MM.1S (cell line): ENCODE measurements around the gene ULK1.

Experiments
- DNase-seq: peaks from one replicate; pipeline ENCODE4 v3.0.0-alpha.2; 2015
- H2AFZ ChIP-seq: fragments of 300-600 bp; sonication (generic); 2 replicates; pipeline ENCODE4 v1.6.0; 2016; ENCODE audit warnings: antibody characterized with exemption, low read length
- H3F3A ChIP-seq: fragments of 300-600 bp; sonication (generic); 2 replicates; pipeline ENCODE4 v1.6.1; 2016; ENCODE audit warnings: mild to moderate bottlenecking, antibody characterized with exemption, low read length, moderate library complexity, mixed read lengths; ENCODE audit not compliant: insufficient read depth
- H3K27ac ChIP-seq: fragments of 300-600 bp; sonication (generic); 2 replicates; pipeline ENCODE4 v1.5.1; 2016; ENCODE audit warnings: mild to moderate bottlenecking, low read length
- H3K27me3 ChIP-seq: fragments of 300-600 bp; sonication (generic); replicated peaks from 2 replicates; pipeline ENCODE4 v1.6.0; 2016; ENCODE audit warnings: low read length; ENCODE audit not compliant: insufficient read depth
- H3K36me3 ChIP-seq: fragments of 300-600 bp; sonication (generic); replicated peaks from 2 replicates; pipeline ENCODE4 v1.6.1; 2016; ENCODE audit warnings: mild to moderate bottlenecking, low read length, mixed read lengths; ENCODE audit not compliant: insufficient read depth
- H3K4me1 ChIP-seq: fragments of 300-600 bp; sonication (generic); 2 replicates; pipeline ENCODE4 v1.6.1; 2016; ENCODE audit warnings: low read length, mixed read lengths
- H3K4me2 ChIP-seq: fragments of 300-600 bp; sonication (generic); 2 replicates; pipeline ENCODE4 v1.6.0; 2016; ENCODE audit warnings: low read depth, low read length
- H3K4me3 ChIP-seq: fragments of 300-600 bp; sonication (generic); 2 replicates; pipeline ENCODE4 v1.5.1; 2016; ENCODE audit warnings: low read length, mixed read lengths
- H3K79me2 ChIP-seq: fragments of 300-600 bp; sonication (generic); 2 replicates; pipeline ENCODE4 v1.6.1; 2016; ENCODE audit warnings: mixed run types, low read length, mixed read lengths
- H3K9ac ChIP-seq: fragments of 300-600 bp; sonication (generic); 2 replicates; pipeline ENCODE4 v1.6.1; 2016; ENCODE audit warnings: low read length, mixed read lengths
- H3K9me2 ChIP-seq: fragments of 300-600 bp; sonication (generic); replicated peaks from 2 replicates; pipeline ENCODE4 v1.6.1; 2016; ENCODE audit warnings: mild to moderate bottlenecking, low read length, mixed read lengths; ENCODE audit not compliant: insufficient read depth
- H3K9me3 ChIP-seq: fragments of 300-600 bp; sonication (generic); replicated peaks from 2 replicates; pipeline ENCODE4 v1.6.1; 2016; ENCODE audit warnings: mild to moderate bottlenecking, low read length, mixed read lengths; ENCODE audit not compliant: insufficient read depth
- H4K20me1 ChIP-seq: fragments of 300-600 bp; sonication (generic); 2 replicates; pipeline ENCODE4 v1.6.1; 2016; ENCODE audit warnings: mild to moderate bottlenecking, low read length, moderate library complexity, mixed read lengths; ENCODE audit not compliant: insufficient read depth
- EZH2 ChIP-seq: fragments of 300-600 bp; sonication (generic); optimal IDR thresholded peaks from 2 replicates; pipeline ENCODE3; 2017; ENCODE audit warnings: low read depth, mild to moderate bottlenecking, antibody characterized with exemption, low read length, mixed read lengths
- EZH2phosphoT487 ChIP-seq: fragments of 300-600 bp; sonication (generic); IDR thresholded peaks from 2 replicates; pipeline ENCODE4 v1.6.1; 2018; ENCODE audit warnings: antibody characterized with exemption, low read length
- TF ChIP-seq, protein P1 (sequence below): fragments of 300-600 bp; sonication (generic); IDR thresholded peaks from 2 replicates; pipeline ENCODE4 v1.5.1; 2016; ENCODE audit warnings: antibody characterized with exemption, low read length, mixed read lengths

The ULK1 gene

DNA sequence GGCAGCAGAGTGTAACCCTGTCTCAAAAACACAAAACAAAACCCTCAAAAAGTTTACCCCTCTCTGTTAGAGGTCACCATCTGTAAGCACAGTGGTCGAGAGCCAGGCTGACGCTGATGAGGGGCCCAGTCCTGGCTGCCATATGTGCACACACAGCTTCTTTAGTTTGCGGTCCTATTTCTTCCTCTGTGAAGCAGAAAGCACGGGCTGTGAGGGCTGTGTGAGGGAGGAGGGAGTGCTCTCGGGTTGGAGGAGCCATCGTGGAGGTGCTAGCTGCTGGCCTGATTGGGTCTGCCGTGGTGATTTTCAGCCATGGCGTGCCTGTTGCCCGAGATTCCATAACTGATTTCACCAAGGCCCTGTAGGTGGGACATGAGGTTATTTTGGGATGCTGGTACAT lies 3.5 kb downstream of the ULK1 start:
- Histone ChIP-seq H3K9ac (no peak overlapping the region), H3K4me2 (no peak overlapping the region), H3K79me2 (no peaks in the 10 kb centered on the region; the same call in 1 of the 2 replicates), H3K27me3 (no peaks in the 10 kb centered on the region), H3K4me3 (no peak overlapping the region), H3K4me1 (no peaks in the 10 kb centered on the region), H3K36me3 (no peaks in the 10 kb centered on the region), H2AFZ (no peak overlapping the region), H3K9me2 (no peaks in the 10 kb centered on the region), H4K20me1 (no peaks in the 10 kb centered on the region), H3F3A (no peaks in the 10 kb centered on the region), H3K9me3 (no peaks in the 10 kb centered on the region), H3K27ac (no peak overlapping the region)
- DNase-seq, result no peak
- TF ChIP-seq, protein P1, sequence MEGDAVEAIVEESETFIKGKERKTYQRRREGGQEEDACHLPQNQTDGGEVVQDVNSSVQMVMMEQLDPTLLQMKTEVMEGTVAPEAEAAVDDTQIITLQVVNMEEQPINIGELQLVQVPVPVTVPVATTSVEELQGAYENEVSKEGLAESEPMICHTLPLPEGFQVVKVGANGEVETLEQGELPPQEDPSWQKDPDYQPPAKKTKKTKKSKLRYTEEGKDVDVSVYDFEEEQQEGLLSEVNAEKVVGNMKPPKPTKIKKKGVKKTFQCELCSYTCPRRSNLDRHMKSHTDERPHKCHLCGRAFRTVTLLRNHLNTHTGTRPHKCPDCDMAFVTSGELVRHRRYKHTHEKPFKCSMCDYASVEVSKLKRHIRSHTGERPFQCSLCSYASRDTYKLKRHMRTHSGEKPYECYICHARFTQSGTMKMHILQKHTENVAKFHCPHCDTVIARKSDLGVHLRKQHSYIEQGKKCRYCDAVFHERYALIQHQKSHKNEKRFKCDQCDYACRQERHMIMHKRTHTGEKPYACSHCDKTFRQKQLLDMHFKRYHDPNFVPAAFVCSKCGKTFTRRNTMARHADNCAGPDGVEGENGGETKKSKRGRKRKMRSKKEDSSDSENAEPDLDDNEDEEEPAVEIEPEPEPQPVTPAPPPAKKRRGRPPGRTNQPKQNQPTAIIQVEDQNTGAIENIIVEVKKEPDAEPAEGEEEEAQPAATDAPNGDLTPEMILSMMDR, result no peak
- TF ChIP-seq EZH2phosphoT487 (no peak), EZH2 (no peak)

DNA sequence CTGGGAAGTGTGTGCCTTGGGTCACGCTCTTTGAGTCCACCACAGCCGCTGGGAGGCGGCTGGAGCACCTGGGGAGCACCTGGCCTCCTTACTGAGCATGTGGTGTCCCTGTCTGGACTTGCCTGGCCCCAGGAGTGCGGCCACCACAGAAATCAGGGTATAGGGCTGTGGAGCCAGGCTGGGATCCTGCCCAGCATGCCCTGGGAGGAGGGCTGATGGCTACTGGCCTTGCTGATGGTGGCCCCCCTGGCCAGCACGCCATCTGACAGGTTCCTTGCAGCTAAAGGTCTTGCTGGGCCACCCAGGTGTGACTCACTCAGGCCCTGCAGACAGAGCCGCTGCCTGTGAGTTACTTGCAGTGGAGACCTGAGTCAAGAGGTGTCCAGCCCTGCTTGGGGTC lies 6.0 kb downstream of the ULK1 start:
- DNase-seq, result no peak
- Histone ChIP-seq H3K36me3 (no peaks in the 10 kb centered on the region), H3K4me2 (no peak overlapping the region), H2AFZ (no peak overlapping the region), H3K9me3 (no peaks in the 10 kb centered on the region), H3K9ac (no peak overlapping the region), H3K79me2 (no peaks in the 10 kb centered on the region; the same call in 1 of the 2 replicates), H3K27me3 (no peaks in the 10 kb centered on the region), H3K4me3 (no peak overlapping the region), H3F3A (no peaks in the 10 kb centered on the region), H4K20me1 (no peaks in the 10 kb centered on the region), H3K4me1 (no peaks in the 10 kb centered on the region), H3K27ac (no peak overlapping the region), H3K9me2 (no peaks in the 10 kb centered on the region)
- TF ChIP-seq, protein P1, result no peak
- TF ChIP-seq EZH2phosphoT487 (no peak), EZH2 (no peak)

DNA sequence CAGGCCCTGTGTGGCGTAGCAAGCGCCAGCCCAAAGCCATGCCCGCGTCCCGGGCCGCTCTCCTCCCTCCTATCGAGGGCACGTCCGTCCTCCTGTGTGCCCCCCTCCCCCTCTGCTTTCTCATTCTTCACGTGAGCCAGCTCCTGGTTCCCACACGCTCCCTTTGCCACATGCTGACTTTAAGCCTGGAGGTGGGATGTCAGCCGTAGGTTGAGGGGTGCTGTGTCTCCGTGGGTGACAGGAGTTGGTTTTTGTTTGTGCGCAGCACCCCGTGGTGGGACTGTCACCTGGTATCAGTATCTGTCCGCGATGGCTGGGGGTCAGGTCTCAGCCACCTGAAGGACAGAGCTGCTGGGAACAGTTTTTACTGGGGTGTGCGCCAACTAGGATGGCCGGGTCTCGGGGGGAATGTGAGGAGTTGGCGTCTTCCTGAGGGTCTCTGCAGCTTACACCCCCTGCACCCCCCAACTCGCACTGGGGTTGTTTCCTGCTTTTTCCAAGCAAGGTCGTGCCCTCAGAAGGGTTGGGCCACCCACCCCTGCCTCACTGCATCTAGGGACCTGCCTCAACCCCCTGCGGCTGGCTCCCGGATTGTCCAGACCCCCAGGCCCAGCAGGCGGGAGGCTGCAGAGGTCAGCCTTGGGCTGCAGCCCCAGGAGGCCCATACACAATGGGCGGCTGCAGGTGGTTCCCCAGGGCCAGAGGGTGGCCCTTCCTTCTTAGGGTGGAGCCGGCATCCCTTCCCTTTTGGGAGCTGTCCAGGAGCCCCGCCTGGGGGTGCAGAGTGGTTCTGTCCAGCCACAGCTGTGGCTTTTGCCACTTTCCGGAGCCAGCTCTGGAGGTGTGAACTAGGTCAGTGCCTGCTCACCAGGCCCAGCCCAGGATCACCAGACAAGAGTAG lies 7.3 kb downstream of the ULK1 start:
- Histone ChIP-seq H3K4me3 (no peak overlapping the region), H2AFZ (no peak overlapping the region), H3K36me3 (no peaks in the 10 kb centered on the region), H3K79me2 (no peaks in the 10 kb centered on the region), H3K9ac (no peak overlapping the region), H3K9me2 (no peaks in the 10 kb centered on the region), H3K27ac (no peak overlapping the region), H3F3A (no peaks in the 10 kb centered on the region), H3K9me3 (no peaks in the 10 kb centered on the region), H4K20me1 (no peaks in the 10 kb centered on the region), H3K27me3 (no peaks in the 10 kb centered on the region), H3K4me1 (no peaks in the 10 kb centered on the region), H3K4me2 (no peak overlapping the region)
- no peak for TF ChIP-seq EZH2
- no peak for TF ChIP-seq EZH2phosphoT487
- TF ChIP-seq, protein P1, result no peak
- DNase-seq, result no peak
